ENCODE data around the gene MTA3. TPM values are rescaled to one million over a fixed set of nuclear protein-coding genes. Genes with fewer than 3 reads are reported as not detected.
"Not testable (repeated sequence)": the region's sequence is repeated elsewhere in the genome, so short reads cannot be mapped to it uniquely, and the experiment has no call there.

The MTA3 gene
- total and polyA plus RNA-seq, 2 donors (not counting 3 experiments of a cell fraction or from before 2014, with no cell fraction given) = 36.3 to 53.3 TPM

- Histone ChIP-seq H3K9me1 (replicated peaks; ENCODE audit: control insufficient read depth, extremely low read depth, insufficient read depth, low read length) (no peaks in the 10 kb centered on the region), H3K27ac (ENCODE audit: insufficient read depth, low read depth, low read length) (no peak overlapping the region), H3K4me1 (ENCODE audit: control insufficient read depth, extremely low read depth, insufficient read depth, low read length) (no peaks in the 10 kb centered on the region), H3K9ac (replicated peaks; ENCODE audit: extremely low read depth, insufficient read depth, low read length) (no peak overlapping the region), H3K36me3 (ENCODE audit: control insufficient read depth in 2 of 2, extremely low read depth in 1 of 2, insufficient read depth in 2 of 2, low read length in 2 of 2) (no peaks in the 10 kb centered on the region), H3K79me2 (ENCODE audit: control insufficient read depth, insufficient read depth, low read length) (no peaks in the 10 kb centered on the region), H2AFZ (ENCODE audit: low read depth, low read length) (no peak overlapping the region), H3K9me3 (replicated peaks; ENCODE audit: control insufficient read depth, insufficient read depth, low read length) (no peaks in the 10 kb centered on the region), H3K4me3 (replicated peaks in 1 of 3; ENCODE audit: insufficient read depth in 1 of 3, low read depth in 1 of 3, low read length in 3 of 3) (no peak overlapping the region), H3K4me2 (ENCODE audit: insufficient read depth, low read length) (no peak overlapping the region), H3K27me3 (ENCODE audit: control insufficient read depth in 2 of 2, insufficient read depth in 2 of 2, low read length in 2 of 2) (no peaks in the 10 kb centered on the region), H4K20me1 (replicated peaks; ENCODE audit: control insufficient read depth, extremely low read depth, insufficient read depth, low read length) (no peaks in the 10 kb centered on the region)
- TF ChIP-seq FOS (IDR thresholded peaks at IDR 0.05; ENCODE audit: borderline replicate concordance, insufficient read depth, low read length) = no peak
- TF ChIP-seq CTCF (IDR thresholded peaks at IDR 0.05; ENCODE audit: extremely low read depth in 1 of 2, insufficient read depth in 1 of 2, low read depth in 1 of 2, low read length in 2 of 2) = no peak
- TF ChIP-seq POLR2A (IDR thresholded peaks at IDR 0.05; ENCODE audit: low read depth, low read length) = no peak
- TF ChIP-seq MAX (IDR thresholded peaks at IDR 0.05; ENCODE audit: insufficient read depth, insufficient read length) = no peak
- no peak for TF ChIP-seq JUN (IDR thresholded peaks at IDR 0.05; ENCODE audit: borderline replicate concordance, insufficient read depth, insufficient read length, low read depth)
- dilution Hi-C loops (cut with MboI; ENCODE audit: extremely low pct_ligation_motif_present, low sequenced_read_pairs) = no loop called here
- DNase-seq (ENCODE audit: low read depth, low spot score) (no peak), FAIRE-seq (no peak)
- intact Hi-C loops (cut with micrococcal nuclease) = no loop called here
- ChIA-PET CTCF (no interaction called here), POLR2A (no interaction called here)
- no TSS peak for BruUV-seq (replicated peaks)
These were observed 9.6 kb upstream of the MTA3 start for GRCh38 chr2:42558827-42559226.

DNA sequence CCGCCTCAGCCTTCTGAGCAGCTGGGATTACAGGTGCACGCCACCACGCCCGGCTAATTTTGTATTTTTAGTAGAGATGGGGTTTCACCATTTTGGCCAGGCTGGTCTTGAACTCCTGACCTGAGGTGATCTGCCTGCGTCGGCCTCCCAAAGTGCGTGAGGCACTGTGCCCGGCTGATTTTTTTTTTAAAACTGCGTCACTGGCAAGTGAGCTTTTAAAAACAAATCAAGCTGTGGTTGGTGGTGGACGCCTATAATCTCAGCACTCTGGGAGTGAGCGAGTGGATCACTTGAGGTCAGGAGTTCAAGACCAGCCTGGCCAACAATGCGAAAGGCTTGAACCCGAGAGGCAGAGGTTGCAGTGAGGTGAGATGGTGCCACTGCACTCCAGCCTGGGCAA lies 8.3 kb upstream of the MTA3 start:
- POLR2A ChIA-PET; H3K27ac ChIP-seq (ENCODE audit: insufficient read depth, low read depth, low read length); DNase-seq (ENCODE audit: low read depth, low spot score); CTCF ChIA-PET; H3K4me3 ChIP-seq (replicated peaks in 1 of 3; ENCODE audit: insufficient read depth in 1 of 3, low read depth in 1 of 3, low read length in 3 of 3); H2AFZ ChIP-seq (ENCODE audit: low read depth, low read length); H3K36me3 ChIP-seq (ENCODE audit: control insufficient read depth in 2 of 2, extremely low read depth in 1 of 2, insufficient read depth in 2 of 2, low read length in 2 of 2); intact Hi-C loops (cut with micrococcal nuclease); H3K79me2 ChIP-seq (ENCODE audit: control insufficient read depth, insufficient read depth, low read length); H3K4me1 ChIP-seq (ENCODE audit: control insufficient read depth, extremely low read depth, insufficient read depth, low read length); H3K9me1 ChIP-seq (replicated peaks; ENCODE audit: control insufficient read depth, extremely low read depth, insufficient read depth, low read length); dilution Hi-C loops (cut with MboI; ENCODE audit: extremely low pct_ligation_motif_present, low sequenced_read_pairs); H3K27me3 ChIP-seq (ENCODE audit: control insufficient read depth in 2 of 2, insufficient read depth in 2 of 2, low read length in 2 of 2); FAIRE-seq; H4K20me1 ChIP-seq (replicated peaks; ENCODE audit: control insufficient read depth, extremely low read depth, insufficient read depth, low read length); H3K9ac ChIP-seq (replicated peaks; ENCODE audit: extremely low read depth, insufficient read depth, low read length); H3K4me2 ChIP-seq (ENCODE audit: insufficient read depth, low read length); BruUV-seq (replicated peaks); H3K9me3 ChIP-seq (replicated peaks; ENCODE audit: control insufficient read depth, insufficient read depth, low read length): not testable (repeated sequence)

All from endothelial cell of umbilical vein (primary cell).